SK-N-SH (cell line): ENCODE results near the gene EPHB2. TPM values are rescaled to one million over a fixed set of nuclear protein-coding genes. Genes with fewer than 3 reads are reported as not detected.

Experiments
- CTCF ChIA-PET: fragments of 300-600, 350-600 bp; formaldehyde crosslinking; extraction: SDS; loops from one replicate; lab custom pipeline; 2021; lab: Yijun Ruan, JAX
- POLR2A ChIA-PET: fragments of 350-600 bp; sonication (Branson Sonifier 250); formaldehyde crosslinking; extraction: SDS; loops from one replicate; lab custom pipeline; 2020; ENCODE audit warnings: antibody characterized with exemption, inconsistent platforms; lab: Yijun Ruan, JAX
- DNase-seq: peaks from one replicate; pipeline ENCODE4 v3.0.0; 2012
- H2AFZ ChIP-seq: fragments of 200-600 bp; sonication (generic); 2 replicates; pipeline ENCODE4 v1.8.1; 2016; ENCODE audit warnings: antibody characterized with exemption, mild to moderate bottlenecking, low read depth
- H3F3A ChIP-seq: fragments of 200-600 bp; sonication (generic); replicated peaks from 2 replicates; pipeline ENCODE3; 2016; ENCODE audit warnings: antibody characterized with exemption, mild to moderate bottlenecking; ENCODE audit not compliant: insufficient read depth
- H3K27ac ChIP-seq, 2 experiments: fragments of 200-500 bp in 1 of 2; fragments of 200-600 bp in 1 of 2; sonication (Bioruptor generic) in 1 of 2; sonication (generic), shearing (Covaris generic) in 1 of 2; 2 replicates each; pipeline versions ENCODE4 v1.5.1 to v1.6.1; 2014 to 2016; ENCODE audit warnings: low read depth in 2 of 2, inconsistent platforms in 1 of 2, low read length in 1 of 2, mild to moderate bottlenecking in 1 of 2, mixed read lengths in 1 of 2
- H3K27me3 ChIP-seq: fragments of 200-600 bp; sonication (generic), shearing (Covaris generic); 2 replicates; pipeline ENCODE4 v1.6.1; 2016; ENCODE audit warnings: mixed run types; ENCODE audit not compliant: insufficient read depth
- H3K36me3 ChIP-seq, 2 experiments: fragments of 200-500 bp in 1 of 2; fragments of 200-600 bp in 1 of 2; sonication (Bioruptor generic) in 1 of 2; sonication (generic) in 1 of 2; replicated peaks in 1 of 2; 2 replicates each; pipeline versions ENCODE3 to v1.5.1; 2014 to 2016; ENCODE audit warnings: low read length in 1 of 2, mild to moderate bottlenecking in 1 of 2; ENCODE audit not compliant: insufficient read depth in 2 of 2, control insufficient read depth in 1 of 2
- H3K4me1 ChIP-seq, 2 experiments: fragments of 200-500 bp in 1 of 2; fragments of 200-600 bp in 1 of 2; sonication (Bioruptor generic) in 1 of 2; sonication (generic), shearing (Covaris generic) in 1 of 2; 2 replicates each; pipeline versions ENCODE4 v1.5.1 to v1.6.1; 2014 to 2016; ENCODE audit warnings: low read depth in 1 of 2, low read length in 1 of 2, mixed run types in 1 of 2; ENCODE audit not compliant: insufficient read depth in 2 of 2, control insufficient read depth in 1 of 2
- H3K4me2 ChIP-seq: fragments of 200-600 bp; sonication (generic), shearing (Covaris generic); 2 replicates; pipeline ENCODE4 v1.6.1; 2017; ENCODE audit warnings: mixed run types
- H3K4me3 ChIP-seq, 2 experiments: fragments of 200-500 bp in 1 of 2; fragments of 200-600 bp in 1 of 2; sonication (Bioruptor generic) in 1 of 2; sonication (generic), shearing (Covaris generic) in 1 of 2; 2 replicates each; pipeline versions ENCODE4 v1.5.1 to v1.8.1; 2014 to 2016; ENCODE audit warnings: low read depth in 2 of 2, inconsistent platforms in 1 of 2, low read length in 1 of 2, mild to moderate bottlenecking in 1 of 2, mixed read lengths in 1 of 2, moderate library complexity in 1 of 2
- H3K79me2 ChIP-seq: fragments of 200-600 bp; sonication (generic); 2 replicates; pipeline ENCODE4 v1.8.1; 2017; ENCODE audit warnings: mild to moderate bottlenecking; ENCODE audit not compliant: insufficient read depth
- H3K9ac ChIP-seq: fragments of 200-600 bp; sonication (generic); 2 replicates; pipeline ENCODE4 v1.6.1; 2017; ENCODE audit warnings: mixed run types
- H3K9me2 ChIP-seq: fragments of 200-600 bp; sonication (generic); 2 replicates; pipeline ENCODE4 v1.6.1; 2017; ENCODE audit warnings: mixed run types
- H3K9me3 ChIP-seq: fragments of 200-600 bp; sonication (generic); 2 replicates; pipeline ENCODE4 v1.6.1; 2017; ENCODE audit warnings: mixed run types, mild to moderate bottlenecking, moderate library complexity
- H4K20me1 ChIP-seq: fragments of 200-600 bp; sonication (generic); 2 replicates; pipeline ENCODE4 v1.6.1; 2017; ENCODE audit warnings: mild to moderate bottlenecking, mixed run types; ENCODE audit not compliant: insufficient read depth
- ELF1 ChIP-seq: IDR thresholded peaks from 2 replicates; pipeline ENCODE4 v1.4.0; 2012
- FOSL2 ChIP-seq: IDR thresholded peaks from 2 replicates; pipeline ENCODE4 v1.4.0; 2012; ENCODE audit warnings: low read depth, mild to moderate bottlenecking, moderate library complexity, borderline replicate concordance
- FOXM1 ChIP-seq: IDR thresholded peaks from 2 replicates; pipeline ENCODE4 v1.4.0; 2012; ENCODE audit warnings: low read depth, mild to moderate bottlenecking
- GABPA ChIP-seq: IDR thresholded peaks from 2 replicates; pipeline ENCODE4 v1.4.0; 2012; ENCODE audit warnings: low read depth, mild to moderate bottlenecking
- GATA2 ChIP-seq: sonication (generic); formaldehyde crosslinking; IDR thresholded peaks from 2 replicates; pipeline ENCODE4 v1.5.0; 2020; ENCODE audit warnings: mild to moderate bottlenecking, missing genetic modification reagents
- JUND ChIP-seq: IDR thresholded peaks from 2 replicates; pipeline ENCODE4 v1.4.0; 2012
- NRF1 ChIP-seq: IDR thresholded peaks from 2 replicates; pipeline ENCODE4 v1.6.1; 2012; ENCODE audit warnings: low read depth, mild to moderate bottlenecking, low read length
- RFX5 ChIP-seq: IDR thresholded peaks from 2 replicates; pipeline ENCODE4 v1.6.1; 2012; ENCODE audit warnings: mild to moderate bottlenecking, improper control_type of control experiment, low read length
- TCF12 ChIP-seq: IDR thresholded peaks from 2 replicates; pipeline ENCODE4 v1.4.0; 2012
- USF1 ChIP-seq: IDR thresholded peaks from 2 replicates; pipeline ENCODE4 v1.4.0; 2012; ENCODE audit warnings: low read depth, borderline replicate concordance
- YY1 ChIP-seq: IDR thresholded peaks from 2 replicates; pipeline ENCODE4 v1.4.0; 2012; ENCODE audit warnings: low read depth, mild to moderate bottlenecking
- WGBS: methylation state at CpG from one replicate; pipeline ENCODE4 v1.1.6; 2017; ENCODE audit warnings: low lambda C conversion rate; 5-methylcytosine and 5-hydroxymethylcytosine counted together
- polyA plus RNA-seq, 3 experiments: library from polyadenylated mRNA; depleted of rRNA; stranded (reverse); fragments of >200 nt; gene quantifications; 2 replicates each; pipeline ENCODE4 v1.2.3, GENCODE V29; 2012

The EPHB2 gene
- polyA plus RNA-seq, 1 of the 3 experiments (the other 2 are of a cell fraction): 25.2 TPM

GRCh38 chr1:22896184-22896583, 185.5 kb downstream of the EPHB2 start:
- POLR2A ChIA-PET: interaction anchor here (0.6 kb wide), 1 partner anchor 160 kb away, joined by 3 read pairs; no protein-coding TSS in a partner anchor
- no peak overlapping the region for H3K27ac ChIP-seq
- H3F3A ChIP-seq: peaks cover 5% of the 10 kb centered on the region
- no peaks in the 10 kb centered on the region for H3K79me2 ChIP-seq
- TF ChIP-seq FOXM1 (no peak), TCF12 (no peak), GATA2 (no peak), NRF1 (no peak), RFX5 (no peak), USF1 (no peak), GABPA (no peak)
- TF ChIP-seq, all 33 proteins: peak for 0
- Histone ChIP-seq H3K4me3 (no peak overlapping the region), H3K27me3 (no peaks in the 10 kb centered on the region), H3K9me2 (no peaks in the 10 kb centered on the region), H3K36me3 (peaks cover 15 to 20% of the 10 kb centered on the region in 2 experiments), H2AFZ (no peak overlapping the region), H4K20me1 (no peaks in the 10 kb centered on the region), H3K4me1 (no peaks in the 10 kb centered on the region), H3K4me2 (no peak overlapping the region), H3K9me3 (no peaks in the 10 kb centered on the region), H3K9ac (no peak overlapping the region)
- CTCF ChIA-PET: interaction anchor here (1.0 to 1.2 kb wide), 2 partner anchors 34 to 192 kb away, joined by 3 to 5 read pairs; no protein-coding TSS in a partner anchor
- no peak for DNase-seq
- 93% methylated on average over 5 of the region's 7 CpGs for WGBS

GRCh38 chr1:22900451-22900850, 189.8 kb downstream of the EPHB2 start:
- Histone ChIP-seq H3K9me2 (no peaks in the 10 kb centered on the region), H3K9ac (no peak overlapping the region), H3K9me3 (no peaks in the 10 kb centered on the region), H4K20me1 (no peaks in the 10 kb centered on the region), H3K79me2 (no peaks in the 10 kb centered on the region), H3K4me3 (no peak overlapping the region), H2AFZ (no peak overlapping the region), H3F3A (peaks cover 4% of the 10 kb centered on the region), H3K4me2 (no peak overlapping the region), H3K4me1 (no peaks in the 10 kb centered on the region; a peak in 1 of 4 replicates), H3K27ac (no peak overlapping the region), H3K36me3 (no peaks in the 10 kb centered on the region), H3K27me3 (no peaks in the 10 kb centered on the region)
- CTCF ChIA-PET: interaction anchor here (0.8 to 1.6 kb wide), 5 partner anchors 12 to 227 kb away, joined by 3 to 5 read pairs (median 3); no protein-coding TSS in a partner anchor
- WGBS: 100% methylated on average over 1 of the region's 3 CpGs
- POLR2A ChIA-PET: no interaction called here
- no peak for TF ChIP-seq YY1
- DNase-seq: no peak

DNA sequence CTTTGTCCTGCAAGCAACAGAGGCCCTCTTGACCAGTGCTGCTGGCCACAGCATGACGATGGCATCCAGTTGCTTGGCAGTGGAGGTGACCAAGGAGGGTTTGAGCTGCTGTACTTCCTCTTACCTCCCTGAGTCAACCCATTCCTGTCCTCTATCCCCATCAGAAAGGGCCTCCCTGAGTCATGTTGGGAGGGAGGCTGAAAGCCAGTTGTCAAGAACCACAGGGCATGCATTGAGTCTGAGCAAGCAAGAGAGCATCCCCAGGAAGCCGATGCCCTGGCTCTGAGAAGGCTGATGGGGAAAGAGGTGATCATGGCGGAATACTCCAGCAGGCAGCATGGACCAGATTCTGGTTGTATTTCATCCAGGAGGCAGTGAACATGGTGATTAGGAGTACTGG, 192.5 kb downstream of the EPHB2 start:
- H3F3A ChIP-seq: no peaks in the 10 kb centered on the region
- no peak overlapping the region for H2AFZ ChIP-seq
- no peaks in the 10 kb centered on the region for H4K20me1 ChIP-seq
- H3K4me3 ChIP-seq: no peak overlapping the region
- H3K4me2 ChIP-seq: peak overlapping the region; percentile 38; the same call in 1 of the 2 replicates
- no peaks in the 10 kb centered on the region for H3K79me2 ChIP-seq
- no peaks in the 10 kb centered on the region for H3K9me3 ChIP-seq
- TF ChIP-seq JUND (0 out of 2 replicates have a peak, but pooled peaks have one; percentile 23), FOSL2 (peak; percentile 51; the same call in 1 of the 2 replicates), ELF1 (no peak), NRF1 (no peak)
- DNase-seq: no peak
- POLR2A ChIA-PET: no interaction called here
- H3K27ac ChIP-seq: no peak overlapping the region
- 87% methylated on average over 3 of the region's 3 CpGs for WGBS
- CTCF ChIA-PET: interaction anchor here (1.0 to 3.6 kb wide), 5 partner anchors 14 to 238 kb away, joined by 3 to 15 read pairs (median 3); no protein-coding TSS in a partner anchor
- no peak overlapping the region for H3K9ac ChIP-seq
- H3K9me2 ChIP-seq: no peaks in the 10 kb centered on the region
- no peaks in the 10 kb centered on the region for H3K27me3 ChIP-seq
- H3K4me1 ChIP-seq: peaks cover 0 to 6% of the 10 kb centered on the region in 2 experiments; a peak in 2 of 4 replicates
- H3K36me3 ChIP-seq: peaks cover 7 to 17% of the 10 kb centered on the region in 2 experiments
